GM23338 (cell line): ENCODE results near the gene ZNF438. TPM values are rescaled to one million over a fixed set of nuclear protein-coding genes. Genes with fewer than 3 reads are reported as not detected.

Experiments
- ATAC-seq: fragments of 200-7000 bp; cut with Tn5 transposase; 3 replicates; pipeline ENCODE4 v1.9.1; 2020
- DNase-seq: peaks from one replicate; pipeline ENCODE4 v3.0.0-alpha.2; 2015; ENCODE audit warnings: low spot score
- H2AFZ ChIP-seq: fragments of 200-600 bp; sonication (generic); 2 replicates; pipeline ENCODE4 v1.8.0; 2016; ENCODE audit warnings: antibody characterized with exemption, mild to moderate bottlenecking, moderate library complexity
- H3F3A ChIP-seq: fragments of 200-600 bp; sonication (generic); replicated peaks from 2 replicates; pipeline ENCODE4 v1.8.0; 2017; ENCODE audit warnings: antibody characterized with exemption, mixed run types, low read depth
- H3K27ac ChIP-seq: fragments of 200-600 bp; sonication (generic); 2 replicates; pipeline ENCODE4 v1.6.1; 2016; ENCODE audit warnings: low read depth
- H3K27me3 ChIP-seq: fragments of 200-600 bp; sonication (generic); 2 replicates; pipeline ENCODE4 v1.8.0; 2016; ENCODE audit warnings: mild to moderate bottlenecking, mixed run types, moderate library complexity; ENCODE audit not compliant: insufficient read depth
- H3K36me3 ChIP-seq: fragments of 200-600 bp; sonication (generic); 2 replicates; pipeline ENCODE4 v1.8.0; 2016; ENCODE audit warnings: mild to moderate bottlenecking; ENCODE audit not compliant: insufficient read depth
- H3K4me1 ChIP-seq: fragments of 200-600 bp; sonication (generic); 2 replicates; pipeline ENCODE4 v1.8.0; 2016; ENCODE audit warnings: mild to moderate bottlenecking, moderate library complexity; ENCODE audit not compliant: insufficient read depth
- H3K4me2 ChIP-seq: fragments of 200-600 bp; sonication (generic); 2 replicates; pipeline ENCODE4 v1.7.1; 2017; ENCODE audit warnings: mixed run types
- H3K4me3 ChIP-seq: fragments of 200-600 bp; sonication (generic); 2 replicates; pipeline ENCODE4 v1.6.1; 2016; ENCODE audit warnings: mixed run types
- H3K79me2 ChIP-seq: fragments of 200-600 bp; sonication (generic); replicated peaks from 2 replicates; pipeline ENCODE4 v1.8.0; 2017; ENCODE audit warnings: mild to moderate bottlenecking; ENCODE audit not compliant: insufficient read depth
- H3K9me2 ChIP-seq: fragments of 200-600 bp; sonication (generic); 2 replicates; pipeline ENCODE4 v1.8.0; 2017; ENCODE audit not compliant: insufficient read depth
- H4K20me1 ChIP-seq: fragments of 200-600 bp; sonication (generic); replicated peaks from 2 replicates; pipeline ENCODE4 v1.8.0; 2017; ENCODE audit warnings: mild to moderate bottlenecking; ENCODE audit not compliant: insufficient read depth
- H3K27ac Mint-ChIP-seq: 2 replicates; pipeline ENCODE4 v1.8.0; 2020; ENCODE audit warnings: inconsistent platforms, mild to moderate bottlenecking, moderate library complexity, mixed read lengths
- H3K27me3 Mint-ChIP-seq: 3 replicates; pipeline ENCODE4 v1.8.0; 2022; ENCODE audit warnings: low read depth, mild to moderate bottlenecking, moderate library complexity, mixed read lengths, inconsistent platforms; ENCODE audit not compliant: insufficient read depth, poor library complexity
- H3K36me3 Mint-ChIP-seq: 3 replicates; pipeline ENCODE4 v1.8.0; 2021; ENCODE audit warnings: low read depth, mild to moderate bottlenecking, inconsistent platforms, moderate library complexity, mixed read lengths
- H3K4me1 Mint-ChIP-seq: 3 replicates; pipeline ENCODE4 v1.8.0; 2020; ENCODE audit warnings: mild to moderate bottlenecking, inconsistent platforms, mixed read lengths
- H3K4me3 Mint-ChIP-seq: 3 replicates; pipeline ENCODE4 v1.8.0; 2021; ENCODE audit warnings: moderate library complexity, mild to moderate bottlenecking, inconsistent platforms, mixed read lengths
- H3K9me3 Mint-ChIP-seq: 3 replicates; pipeline ENCODE4 v1.8.0; 2020; ENCODE audit warnings: moderate library complexity, mild to moderate bottlenecking, inconsistent platforms, mixed read lengths
- CREB1 ChIP-seq: fragments of 250-450 bp; sonication (Bioruptor Pico); IDR thresholded peaks from 2 replicates; pipeline ENCODE4 v1.5.0; 2020; ENCODE audit warnings: low read depth, mild to moderate bottlenecking, moderate library complexity
- EZH2 ChIP-seq: fragments of 200-600 bp; sonication (generic); IDR thresholded peaks from one replicate; pipeline ENCODE4 v1.8.0; 2017; ENCODE audit warnings: antibody characterized with exemption, mild to moderate bottlenecking, low read depth; ENCODE audit not compliant: unreplicated experiment
- EZH2phosphoT487 ChIP-seq: fragments of 200-600 bp; sonication (generic); IDR thresholded peaks from one replicate; pipeline ENCODE4 v1.8.1; 2018; ENCODE audit warnings: antibody characterized with exemption; ENCODE audit not compliant: unreplicated experiment
- JUNB ChIP-seq: IDR thresholded peaks from one replicate; pipeline ENCODE4 v1.6.1; 2016; ENCODE audit warnings: antibody characterized with exemption; ENCODE audit not compliant: unreplicated experiment
- NANOG ChIP-seq: IDR thresholded peaks from 2 replicates; pipeline ENCODE4 v1.6.1; 2016; ENCODE audit warnings: antibody characterized with exemption, borderline replicate concordance
- POLR2AphosphoS5 ChIP-seq: IDR thresholded peaks from 2 replicates; pipeline ENCODE4 v1.6.1; 2016; ENCODE audit warnings: antibody characterized with exemption, low read depth
- ZNF114 ChIP-seq: fragments of 250-450 bp; sonication (Bioruptor Pico); IDR thresholded peaks from 2 replicates; pipeline ENCODE4 v1.5.0; 2020; ENCODE audit warnings: mild to moderate bottlenecking, moderate library complexity
- polyA plus RNA-seq: library from polyadenylated mRNA; unstranded; fragments of >200 nt; fragmentation: Nextera tagmentation; extraction: Ambion mirVana; gene quantifications from 2 replicates; pipeline ENCODE4 v1.2.1, GENCODE V29; 2016
- total RNA-seq: library from RNA; depleted of rRNA; stranded (reverse); fragments of >200 nt; shearing (Covaris generic); gene quantifications from 2 replicates; pipeline ENCODE4 v1.2.3, GENCODE V29; 2014
- TF ChIP-seq, protein P1 (sequence below), 2 experiments: fragments of 200-600 bp in 1 of 2; sonication (generic) in 1 of 2; conservative IDR thresholded peaks; 2 replicates each; pipeline versions ENCODE4 v1.5.1 to v1.6.1; 2016 to 2017; ENCODE audit warnings: antibody characterized with exemption in 2 of 2, low read depth in 2 of 2, mild to moderate bottlenecking in 2 of 2, moderate library complexity in 1 of 2
- TF ChIP-seq, protein P2 (sequence below): IDR thresholded peaks from 2 replicates; pipeline ENCODE4 v1.6.1; 2016; ENCODE audit warnings: antibody characterized with exemption

ZNF438 gene
- total and polyA plus RNA-seq, 2 experiments from 2014 or later: 0.91 to 0.94 TPM

DNA sequence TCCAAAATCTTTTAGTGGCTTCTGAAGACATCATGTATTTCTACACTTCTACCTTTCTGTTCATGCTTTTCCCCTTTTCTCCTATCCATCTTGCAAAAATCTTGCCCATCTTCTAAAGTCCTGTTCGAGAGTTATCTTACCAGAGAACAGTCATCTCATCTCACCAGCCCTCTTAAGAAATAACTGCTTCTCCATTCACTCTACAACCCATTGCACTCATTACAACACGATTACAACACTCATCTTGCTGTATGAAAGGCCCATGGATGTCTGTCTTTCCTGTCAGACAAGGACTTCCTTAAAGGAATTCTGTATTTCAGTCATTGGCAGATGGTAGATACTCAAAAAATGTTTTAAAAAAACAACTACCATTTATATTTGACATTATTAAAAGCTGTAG, 30.8 kb downstream of the ZNF438 start:
- Histone ChIP-seq H2AFZ (no peak overlapping the region), H4K20me1 (no peaks in the 10 kb centered on the region), H3K27ac (no peak overlapping the region), H3K79me2 (no peaks in the 10 kb centered on the region), H3K4me3 (no peak overlapping the region), H3K36me3 (no peaks in the 10 kb centered on the region), H3F3A (no peaks in the 10 kb centered on the region), H3K9me2 (peaks cover 8% of the 10 kb centered on the region), H3K27me3 (no peaks in the 10 kb centered on the region), H3K4me1 (no peaks in the 10 kb centered on the region), H3K4me2 (no peak overlapping the region)
- Mint-ChIP-seq H3K27me3 (no peaks in the 10 kb centered on the region), H3K27ac (no peak overlapping the region), H3K9me3 (no peaks in the 10 kb centered on the region), H3K4me1 (peaks cover 11% of the 10 kb centered on the region; the same call in 2 of the 3 replicates), H3K4me3 (no peak overlapping the region), H3K36me3 (no peaks in the 10 kb centered on the region)
- ATAC-seq (no peak), DNase-seq (no peak)
- TF ChIP-seq NANOG (no peak), ZNF114 (CRISPR knock-in tag) (no peak), JUNB (no peak), EZH2phosphoT487 (no peak), POLR2AphosphoS5 (no peak), CREB1 (CRISPR knock-in tag) (no peak)
- TF ChIP-seq, protein P1, sequence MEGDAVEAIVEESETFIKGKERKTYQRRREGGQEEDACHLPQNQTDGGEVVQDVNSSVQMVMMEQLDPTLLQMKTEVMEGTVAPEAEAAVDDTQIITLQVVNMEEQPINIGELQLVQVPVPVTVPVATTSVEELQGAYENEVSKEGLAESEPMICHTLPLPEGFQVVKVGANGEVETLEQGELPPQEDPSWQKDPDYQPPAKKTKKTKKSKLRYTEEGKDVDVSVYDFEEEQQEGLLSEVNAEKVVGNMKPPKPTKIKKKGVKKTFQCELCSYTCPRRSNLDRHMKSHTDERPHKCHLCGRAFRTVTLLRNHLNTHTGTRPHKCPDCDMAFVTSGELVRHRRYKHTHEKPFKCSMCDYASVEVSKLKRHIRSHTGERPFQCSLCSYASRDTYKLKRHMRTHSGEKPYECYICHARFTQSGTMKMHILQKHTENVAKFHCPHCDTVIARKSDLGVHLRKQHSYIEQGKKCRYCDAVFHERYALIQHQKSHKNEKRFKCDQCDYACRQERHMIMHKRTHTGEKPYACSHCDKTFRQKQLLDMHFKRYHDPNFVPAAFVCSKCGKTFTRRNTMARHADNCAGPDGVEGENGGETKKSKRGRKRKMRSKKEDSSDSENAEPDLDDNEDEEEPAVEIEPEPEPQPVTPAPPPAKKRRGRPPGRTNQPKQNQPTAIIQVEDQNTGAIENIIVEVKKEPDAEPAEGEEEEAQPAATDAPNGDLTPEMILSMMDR (conservative IDR thresholded peaks at IDR 0.05; ENCODE audit: low read depth in 2 of 2): no peak

DNA sequence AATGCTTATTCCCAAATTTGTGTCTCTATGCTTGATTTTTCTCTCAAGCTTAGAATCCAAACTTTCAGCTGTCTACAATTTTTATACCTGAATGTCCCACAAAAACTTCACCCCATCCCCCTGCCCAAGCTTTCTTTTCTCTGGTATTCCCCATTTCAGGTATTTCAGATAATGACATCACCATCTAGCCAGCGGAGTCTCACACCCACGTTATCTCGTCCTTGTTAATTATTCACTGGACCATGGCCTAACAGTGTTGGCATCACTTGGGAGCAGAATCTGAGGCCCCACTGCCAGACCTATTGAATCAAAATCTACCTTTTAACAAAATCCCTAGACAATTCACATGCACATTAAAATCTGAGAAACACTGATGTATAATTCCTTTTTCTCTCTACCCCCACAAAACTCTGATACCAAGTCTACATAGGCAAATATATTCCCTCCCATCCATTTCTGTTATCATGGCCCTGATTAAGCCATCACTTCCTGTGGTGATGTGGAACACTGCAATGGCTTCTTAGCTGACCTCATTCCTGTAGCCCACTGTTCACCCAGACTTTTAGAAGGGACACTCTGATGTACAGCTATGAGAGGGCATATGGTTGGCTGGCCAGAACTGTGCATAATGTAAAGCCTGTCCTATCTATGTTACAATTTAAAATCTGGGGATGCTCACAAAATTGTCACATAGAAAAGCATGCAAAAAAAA, 31.4 kb downstream of the ZNF438 start:
- H3K36me3 ChIP-seq: peaks cover 6% of the 10 kb centered on the region; the same call in 1 of the 2 replicates
- no peak overlapping the region for H3K4me3 ChIP-seq
- no peaks in the 10 kb centered on the region for H3K79me2 ChIP-seq
- no peaks in the 10 kb centered on the region for H4K20me1 ChIP-seq
- H3K36me3 Mint-ChIP-seq: peaks cover 3% of the 10 kb centered on the region
- H2AFZ ChIP-seq: no peak overlapping the region
- H3K27me3 Mint-ChIP-seq: no peaks in the 10 kb centered on the region
- H3K4me3 Mint-ChIP-seq: no peak overlapping the region
- H3K9me2 ChIP-seq: peaks cover 6% of the 10 kb centered on the region
- ATAC-seq (no peak), DNase-seq (no peak)
- peaks cover 11% of the 10 kb centered on the region; the same call in 2 of the 3 replicates for H3K4me1 Mint-ChIP-seq
- H3K4me2 ChIP-seq: no peak overlapping the region
- H3K27me3 ChIP-seq: no peaks in the 10 kb centered on the region
- no peaks in the 10 kb centered on the region for H3K4me1 ChIP-seq
- H3K27ac ChIP-seq: no peak overlapping the region
- no peak overlapping the region for H3K27ac Mint-ChIP-seq
- H3K9me3 Mint-ChIP-seq: peaks cover 5% of the 10 kb centered on the region; the same call in 2 of the 3 replicates
- H3F3A ChIP-seq: no peaks in the 10 kb centered on the region
- TF ChIP-seq CREB1 (CRISPR knock-in tag) (no peak), EZH2phosphoT487 (no peak), EZH2 (no peak)
- TF ChIP-seq, protein P1 (conservative IDR thresholded peaks at IDR 0.05; ENCODE audit: low read depth in 2 of 2): no peak
- TF ChIP-seq, protein P2, sequence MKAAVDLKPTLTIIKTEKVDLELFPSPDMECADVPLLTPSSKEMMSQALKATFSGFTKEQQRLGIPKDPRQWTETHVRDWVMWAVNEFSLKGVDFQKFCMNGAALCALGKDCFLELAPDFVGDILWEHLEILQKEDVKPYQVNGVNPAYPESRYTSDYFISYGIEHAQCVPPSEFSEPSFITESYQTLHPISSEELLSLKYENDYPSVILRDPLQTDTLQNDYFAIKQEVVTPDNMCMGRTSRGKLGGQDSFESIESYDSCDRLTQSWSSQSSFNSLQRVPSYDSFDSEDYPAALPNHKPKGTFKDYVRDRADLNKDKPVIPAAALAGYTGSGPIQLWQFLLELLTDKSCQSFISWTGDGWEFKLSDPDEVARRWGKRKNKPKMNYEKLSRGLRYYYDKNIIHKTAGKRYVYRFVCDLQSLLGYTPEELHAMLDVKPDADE: no peak
